HEK293T (cell line): ENCODE measurements around the gene DLX1.

Experiments
- CTCF ChIA-PET: fragments of 350-600 bp; formaldehyde crosslinking; extraction: SDS; loops from one replicate; lab custom pipeline; 2021; ENCODE audit warnings: antibody characterized with exemption, inconsistent platforms; lab: Yijun Ruan, JAX
- POLR2A ChIA-PET: fragments of 350-600 bp; formaldehyde crosslinking; extraction: SDS; loops from one replicate; lab custom pipeline; 2020; ENCODE audit warnings: antibody characterized with exemption, inconsistent platforms; lab: Yijun Ruan, JAX
- DNase-seq: peaks from one replicate; pipeline ENCODE4 v3.0.0; 2012; ENCODE audit warnings: mixed read lengths; ENCODE audit errors: extremely low spot score
- ARNT ChIP-seq: fragments of 450-650 bp; IDR thresholded peaks from 2 replicates; pipeline ENCODE4 v1.6.1; 2017; ENCODE audit warnings: mild to moderate bottlenecking
- BHLHE40 ChIP-seq: fragments of 450-650 bp; IDR thresholded peaks from 2 replicates; pipeline ENCODE4 v1.6.1; 2016; ENCODE audit warnings: mild to moderate bottlenecking, moderate library complexity, borderline replicate concordance
- CTBP1 ChIP-seq: fragments of 450-650 bp; IDR thresholded peaks from 2 replicates; pipeline ENCODE4 v1.6.1; 2016; ENCODE audit warnings: borderline replicate concordance
- ELF4 ChIP-seq: fragments of 450-650 bp; IDR thresholded peaks from 2 replicates; pipeline ENCODE4 v1.6.1; 2017; ENCODE audit warnings: antibody characterized with exemption
- FOXA1 ChIP-seq: fragments of 450-650 bp; IDR thresholded peaks from 2 replicates; pipeline ENCODE4 v1.6.1; 2016; ENCODE audit warnings: mild to moderate bottlenecking
- FOXK2 ChIP-seq: fragments of 450-650 bp; IDR thresholded peaks from 2 replicates; pipeline ENCODE4 v1.6.1; 2016; ENCODE audit warnings: mild to moderate bottlenecking
- FOXM1 ChIP-seq: fragments of 450-650 bp; IDR thresholded peaks from 2 replicates; pipeline ENCODE4 v1.6.1; 2017; ENCODE audit warnings: mild to moderate bottlenecking, borderline replicate concordance
- HDGF ChIP-seq: fragments of 450-650 bp; IDR thresholded peaks from 2 replicates; pipeline ENCODE4 v1.6.1; 2017; ENCODE audit warnings: antibody characterized with exemption, borderline replicate concordance
- L3MBTL2 ChIP-seq: fragments of 450-650 bp; conservative IDR thresholded peaks from 2 replicates; pipeline ENCODE4 v1.6.1; 2016; ENCODE audit warnings: mild to moderate bottlenecking
- LEF1 ChIP-seq: fragments of 450-650 bp; IDR thresholded peaks from 2 replicates; pipeline ENCODE4 v1.6.1; 2017; ENCODE audit warnings: mild to moderate bottlenecking, borderline replicate concordance
- NFRKB ChIP-seq: fragments of 450-650 bp; IDR thresholded peaks from 2 replicates; pipeline ENCODE4 v1.6.1; 2016; ENCODE audit warnings: mild to moderate bottlenecking, moderate library complexity
- SP1 ChIP-seq: fragments of 450-650 bp; IDR thresholded peaks from 2 replicates; pipeline ENCODE4 v1.6.1; 2017
- SUZ12 ChIP-seq: fragments of 450-650 bp; IDR thresholded peaks from 2 replicates; pipeline ENCODE4 v1.6.1; 2016; ENCODE audit warnings: mild to moderate bottlenecking
- TARDBP ChIP-seq: fragments of 450-650 bp; IDR thresholded peaks from 2 replicates; pipeline ENCODE4 v1.6.1; 2016
- ZNF384 ChIP-seq: fragments of 450-650 bp; IDR thresholded peaks from 2 replicates; pipeline ENCODE4 v1.6.1; 2016
- TF ChIP-seq, protein P1 (sequence below): fragments of 450-650 bp; IDR thresholded peaks from 2 replicates; pipeline ENCODE4 v1.6.1; 2016

DLX1 gene

GRCh38 chr2:172103471-172104272 is 18.4 kb downstream of the DLX1 start:
- POLR2A ChIA-PET, result interaction anchor here (0.5 to 3.2 kb wide), 16 partner anchors 10 to 402 kb away, joined by 3 to 49 read pairs (median 3); partner anchors contain the start of genes DLX1, HAT1, METAP1D and SLC25A12
- TF ChIP-seq, protein P1, sequence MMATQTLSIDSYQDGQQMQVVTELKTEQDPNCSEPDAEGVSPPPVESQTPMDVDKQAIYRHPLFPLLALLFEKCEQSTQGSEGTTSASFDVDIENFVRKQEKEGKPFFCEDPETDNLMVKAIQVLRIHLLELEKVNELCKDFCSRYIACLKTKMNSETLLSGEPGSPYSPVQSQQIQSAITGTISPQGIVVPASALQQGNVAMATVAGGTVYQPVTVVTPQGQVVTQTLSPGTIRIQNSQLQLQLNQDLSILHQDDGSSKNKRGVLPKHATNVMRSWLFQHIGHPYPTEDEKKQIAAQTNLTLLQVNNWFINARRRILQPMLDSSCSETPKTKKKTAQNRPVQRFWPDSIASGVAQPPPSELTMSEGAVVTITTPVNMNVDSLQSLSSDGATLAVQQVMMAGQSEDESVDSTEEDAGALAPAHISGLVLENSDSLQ, result peak; percentile 72
- no peak for TF ChIP-seq ZNF384
- DNase-seq, result peak; percentile 82

DNA sequence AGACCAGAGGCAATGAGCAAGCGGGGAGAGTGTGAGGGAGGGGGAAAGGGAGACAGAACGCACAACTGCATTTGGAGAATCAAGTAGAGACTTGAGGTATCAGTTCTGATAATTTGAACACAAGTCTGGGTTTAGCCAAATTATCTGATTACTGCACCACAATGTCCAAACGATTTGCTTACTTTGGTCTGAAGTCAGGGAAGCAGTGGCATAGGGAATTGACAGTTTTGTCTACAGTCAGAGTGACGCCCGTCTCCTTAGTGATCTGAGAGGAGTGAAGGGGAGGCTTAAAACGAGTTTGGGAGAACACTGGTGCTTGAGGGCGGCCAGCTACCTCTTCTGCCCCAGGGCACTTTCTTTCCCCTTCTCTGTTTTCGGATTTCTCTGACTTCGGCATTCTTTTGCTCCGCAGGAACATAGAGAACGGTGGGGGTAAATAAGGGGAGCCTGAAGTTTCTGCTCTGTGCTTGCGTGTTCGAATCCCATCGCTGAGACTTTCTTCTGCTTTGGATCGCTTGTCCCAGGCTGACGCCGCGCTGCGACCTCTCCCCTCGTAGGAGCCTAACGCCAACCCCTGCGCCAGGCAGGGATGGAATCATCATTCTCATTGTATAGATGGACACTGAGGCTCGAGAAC is 20.3 kb downstream of the DLX1 start:
- CTCF ChIA-PET, result interaction anchor here (0.7 to 1.5 kb wide), 4 partner anchors 8 to 402 kb away, joined by 3 to 7 read pairs (median 3); no protein-coding TSS in a partner anchor
- POLR2A ChIA-PET, result no interaction called here
- no peak for DNase-seq

More at GRCh38 chr2:172103471-172104272, 18.4 kb downstream of the DLX1 start:
- CTCF ChIA-PET, result interaction anchor here (0.6 to 3.0 kb wide), 11 partner anchors 8 to 416 kb away, joined by 3 to 17 read pairs (median 4); no protein-coding TSS in a partner anchor

GRCh38 chr2:172106108-172106961 is 21.0 kb downstream of the DLX1 start:
- ChIA-PET POLR2A (interaction anchor here (0.9 kb wide), 1 partner anchor 11 kb away, joined by 3 read pairs; no protein-coding TSS in a partner anchor), CTCF (interaction anchor here (1.2 kb wide), 1 partner anchor 21 kb away, joined by 3 read pairs; no protein-coding TSS in a partner anchor)
- TF ChIP-seq ARNT, result no peak
- no peak for TF ChIP-seq SP1
- TF ChIP-seq LEF1, result no peak
- TF ChIP-seq CTBP1, result no peak
- no peak for TF ChIP-seq NFRKB
- no peak for TF ChIP-seq FOXM1
- no peak for TF ChIP-seq BHLHE40
- no peak for TF ChIP-seq FOXA1
- TF ChIP-seq TARDBP, result no peak
- TF ChIP-seq HDGF, result no peak
- no peak for TF ChIP-seq FOXK2
- TF ChIP-seq ZNF384, result no peak
- TF ChIP-seq L3MBTL2, result no peak
- no peak for TF ChIP-seq ELF4
- TF ChIP-seq, protein P1, result no peak
- no peak for TF ChIP-seq SUZ12
- DNase-seq, result no peak

More for the DNA sequence above, 20.3 kb downstream of the DLX1 start:
- no peak for TF ChIP-seq TARDBP
- TF ChIP-seq, protein P1, result no peak
- TF ChIP-seq BHLHE40, result no peak
- no peak for TF ChIP-seq CTBP1
- no peak for TF ChIP-seq NFRKB
- TF ChIP-seq SUZ12, result no peak
- TF ChIP-seq FOXA1, result no peak
- no peak for TF ChIP-seq FOXM1
- no peak for TF ChIP-seq SP1
- no peak for TF ChIP-seq LEF1
- TF ChIP-seq ARNT, result no peak
- no peak for TF ChIP-seq HDGF
- no peak for TF ChIP-seq FOXK2
- no peak for TF ChIP-seq ZNF384
- TF ChIP-seq L3MBTL2, result no peak
- no peak for TF ChIP-seq ELF4

DNA sequence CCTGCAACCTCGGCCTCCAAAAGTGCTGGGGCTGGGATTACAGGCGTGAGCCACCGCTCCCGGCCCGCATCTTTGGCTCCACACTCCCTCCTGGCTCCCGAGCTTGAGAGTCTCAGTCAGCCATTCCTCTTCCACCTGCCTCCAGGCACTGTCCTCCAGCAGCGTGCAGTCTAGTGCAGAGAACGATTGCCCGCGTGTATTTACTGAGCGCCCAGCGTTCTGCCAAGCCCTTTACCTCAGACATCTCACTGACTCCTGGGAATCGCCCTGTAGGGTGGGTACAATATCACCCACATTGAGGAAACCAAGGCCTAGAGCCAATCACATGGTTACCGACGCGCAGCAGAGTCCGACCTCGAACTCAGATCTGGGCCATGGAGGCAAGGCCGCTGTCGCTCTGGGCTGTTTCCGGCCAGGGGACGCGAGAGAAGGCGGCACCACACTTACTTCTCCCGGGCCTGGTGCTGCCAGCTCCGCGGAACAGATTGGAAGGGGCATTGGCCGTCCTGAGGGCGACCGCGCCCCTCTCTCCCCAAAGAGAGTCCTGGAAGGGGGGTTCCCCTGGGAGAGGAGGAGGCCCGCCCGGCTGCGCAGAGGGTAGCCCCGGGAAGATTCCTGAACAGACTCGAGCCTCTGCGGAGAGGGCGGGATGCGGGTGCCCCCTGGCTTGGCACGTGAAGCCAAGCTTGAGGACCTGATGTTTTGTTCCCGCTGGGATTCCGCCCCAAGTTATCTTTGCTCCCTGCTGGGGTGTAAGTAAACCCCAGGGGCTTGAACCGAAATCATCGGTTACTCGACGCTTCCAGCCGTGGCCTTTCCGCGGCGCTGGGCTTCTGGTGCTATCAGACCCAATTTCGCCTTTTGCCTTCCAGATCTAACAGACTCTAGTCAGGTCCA is 22.6 kb downstream of the DLX1 start:
- ChIA-PET CTCF (no interaction called here), POLR2A (no interaction called here)
- DNase-seq, result no peak
- TF ChIP-seq LEF1, result no peak
- TF ChIP-seq L3MBTL2, result no peak
- no peak for TF ChIP-seq SP1
- no peak for TF ChIP-seq TARDBP
- TF ChIP-seq FOXM1, result no peak
- TF ChIP-seq BHLHE40, result no peak
- no peak for TF ChIP-seq CTBP1
- TF ChIP-seq HDGF, result no peak
- no peak for TF ChIP-seq SUZ12
- TF ChIP-seq ELF4, result no peak
- no peak for TF ChIP-seq FOXK2
- TF ChIP-seq, protein P1, result no peak
- no peak for TF ChIP-seq ARNT
- TF ChIP-seq FOXA1, result no peak
